Right renal pelvis (tissue), 4 donors: ENCODE data around the gene ABCA3. TPM values are rescaled to one million over a fixed set of nuclear protein-coding genes. Genes with fewer than 3 reads are reported as not detected.

Experiments used
- DNase-seq, 4 donors: peaks; one replicate each; pipeline ENCODE4 v3.0.0-alpha.2; 2013; ENCODE audit warnings: low read depth in 4 of 4, low spot score in 3 of 4, missing footprints in 1 of 4
- polyA plus RNA-seq, 4 donors: library from polyadenylated mRNA; unstranded; fragments of 120-200 nt; gene quantifications; one replicate each; pipeline ENCODE4 v1.2.1, GENCODE V29; 2013; ENCODE audit not compliant: insufficient read length in 4 of 4

The ABCA3 gene
- polyA plus RNA-seq, 4 donors = 5.2 to 6.7 (median 5.7) TPM

- no peak for DNase-seq
Measured at GRCh38 chr16:2319606-2320005, 20.9 kb downstream of the ABCA3 start.

DNA sequence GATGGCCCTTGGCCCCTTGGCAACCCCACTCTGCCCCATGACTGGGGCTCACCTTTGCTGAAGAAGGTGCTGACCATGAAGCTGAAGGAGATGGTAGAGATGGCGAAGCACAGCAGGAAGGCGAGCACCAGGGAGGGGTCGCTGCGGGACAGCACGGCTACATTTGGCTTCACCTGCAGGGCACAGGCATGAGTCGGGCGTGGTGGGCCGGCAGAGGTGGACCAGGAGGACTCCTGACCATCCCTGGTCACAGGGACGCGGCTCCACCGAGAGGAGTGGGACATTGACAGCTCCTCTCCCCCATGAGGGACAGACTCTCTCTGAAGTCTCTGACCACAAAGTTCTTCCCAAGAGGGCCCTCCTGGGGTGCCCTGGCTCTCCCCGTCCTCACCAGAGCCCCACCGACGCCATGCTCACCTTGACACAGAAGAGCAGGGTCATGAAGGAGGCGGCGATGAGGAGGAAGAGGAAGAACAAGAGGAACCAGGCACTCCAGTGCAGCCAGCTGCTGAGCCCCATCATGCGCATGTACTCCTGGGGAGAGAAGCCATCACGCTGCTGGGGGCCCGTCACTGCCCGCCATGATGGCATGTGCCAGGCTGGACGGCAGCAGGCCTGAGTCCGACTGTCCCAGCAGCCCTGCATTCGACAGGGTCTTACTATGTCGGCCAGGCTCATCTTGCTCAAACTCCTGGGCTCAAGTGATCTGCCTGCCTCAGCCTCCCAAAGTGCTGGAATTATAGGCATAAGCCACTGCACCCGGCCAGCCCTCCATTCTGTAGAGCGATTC is 23.1 kb downstream of the ABCA3 start:
- no peak for DNase-seq

DNA sequence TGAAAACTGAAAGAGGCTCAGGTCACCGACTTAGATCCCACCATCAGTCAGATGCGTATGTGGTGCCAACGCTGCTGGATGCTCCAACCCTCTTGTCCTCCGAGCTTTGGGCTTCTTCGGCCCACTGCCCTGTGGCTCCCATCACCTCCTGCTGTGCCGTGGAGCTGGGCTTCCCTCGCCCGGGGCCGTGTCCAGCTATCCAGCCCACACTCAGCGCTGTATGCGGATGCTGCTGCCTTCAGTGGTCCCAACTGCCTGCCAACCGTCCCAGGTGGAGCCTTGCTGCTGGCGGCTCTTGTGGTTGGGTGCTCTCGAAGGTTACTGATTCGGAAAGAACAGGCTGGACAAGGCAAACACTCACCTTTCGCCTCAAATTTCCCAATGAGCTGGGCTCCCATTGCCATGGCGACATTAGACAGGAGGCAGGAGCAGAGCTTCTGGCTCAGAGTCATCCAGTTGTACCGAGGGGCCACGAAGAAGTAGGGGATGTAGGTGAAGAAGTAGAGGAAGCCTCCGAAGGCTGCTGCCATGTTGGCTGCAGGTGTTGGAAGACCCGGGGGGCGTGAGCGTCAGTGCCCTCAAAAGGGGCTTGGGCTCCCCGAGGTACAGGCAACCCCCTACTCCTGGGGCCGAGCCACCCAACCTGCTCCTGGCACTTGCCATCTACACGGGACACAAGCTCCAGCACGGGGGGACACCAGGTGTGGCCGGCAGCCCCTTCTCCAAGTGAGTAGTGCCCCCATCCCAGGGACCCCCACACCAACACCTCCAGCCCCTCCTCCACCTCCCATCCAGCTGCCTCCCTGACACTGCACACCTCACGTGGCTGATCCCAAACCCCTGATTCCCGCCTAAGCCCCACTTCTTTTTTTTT is 32.2 kb downstream of the ABCA3 start:
- no peak for DNase-seq

DNA sequence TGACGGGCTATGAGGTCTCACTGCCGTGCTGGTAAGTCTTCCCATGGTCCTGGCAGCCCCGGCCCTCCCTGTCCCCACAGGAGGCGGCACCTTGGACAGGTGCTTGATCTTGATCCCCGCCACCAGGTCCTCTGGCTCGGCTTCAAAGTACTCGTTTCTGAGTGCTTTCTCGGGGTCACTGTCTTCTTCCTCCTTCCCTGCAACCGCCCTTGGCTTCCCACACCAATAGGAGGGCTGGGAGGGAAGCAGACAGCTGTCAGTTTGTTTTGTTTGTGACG is 40.7 kb downstream of the ABCA3 start:
- no peak for DNase-seq

- DNase-seq = no peak
Measured at GRCh38 chr16:2299121-2299914, 41.2 kb downstream of the ABCA3 start.

GRCh38 chr16:2298621-2299020 is 41.9 kb downstream of the ABCA3 start:
- DNase-seq = no peak

DNA sequence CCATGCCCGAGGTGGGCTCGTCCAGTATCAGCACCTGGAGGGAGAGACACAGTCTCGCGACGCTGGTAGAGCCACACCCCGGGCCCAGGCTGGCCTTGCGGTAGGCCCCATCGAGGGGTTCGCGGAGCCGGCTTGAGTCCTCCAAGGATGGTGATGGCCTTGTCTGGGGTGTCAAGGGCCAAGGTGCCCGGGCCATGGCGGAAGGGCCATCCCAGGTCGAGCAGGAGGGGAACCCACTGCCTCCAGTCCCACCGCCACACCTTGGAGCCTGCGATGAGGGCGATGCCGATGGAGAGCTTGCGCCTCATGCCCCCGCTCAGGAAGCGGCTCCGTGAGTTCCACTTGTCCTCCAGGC is 43.0 kb downstream of the ABCA3 start:
- DNase-seq = no peak

DNA sequence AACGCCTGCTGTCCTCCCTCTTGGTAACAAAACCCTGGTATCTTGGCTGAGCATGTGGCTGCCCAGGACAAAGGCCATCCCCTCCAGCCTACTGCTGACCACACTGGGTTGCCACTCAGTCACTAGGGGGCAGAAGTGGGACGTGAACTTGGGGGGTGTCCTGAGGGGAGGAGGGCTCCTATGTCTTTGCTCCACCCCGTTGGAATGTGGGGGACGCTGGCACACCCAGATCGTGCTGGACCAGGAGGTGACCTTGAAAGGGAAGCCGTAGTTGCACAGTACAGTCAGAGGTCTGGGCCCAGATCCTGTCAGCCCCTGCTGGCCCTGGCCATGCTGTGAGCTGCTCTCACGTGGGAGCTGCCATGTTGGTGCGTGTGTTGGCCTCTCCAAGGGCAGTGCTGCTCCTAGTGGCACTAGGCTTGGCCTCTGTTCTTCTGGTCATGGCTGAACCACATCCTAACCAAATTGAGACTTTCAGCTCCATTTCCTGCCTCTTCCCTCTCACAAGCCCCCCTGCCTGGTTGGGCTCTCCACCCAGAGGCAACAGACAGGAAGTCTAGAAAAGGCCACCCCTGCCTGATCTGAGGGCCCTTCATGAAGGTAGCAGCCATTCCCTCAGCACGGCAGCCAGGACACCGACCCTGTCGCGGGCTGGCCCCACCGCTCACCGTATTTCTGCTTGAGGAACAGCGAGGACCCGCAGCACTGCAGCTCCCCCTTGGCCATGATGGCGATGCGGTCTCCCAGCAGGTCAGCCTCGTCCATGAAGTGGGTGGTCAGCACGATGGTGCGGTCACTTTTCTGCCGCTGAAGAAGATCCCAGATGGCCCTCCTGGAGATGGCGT is 43.6 kb downstream of the ABCA3 start:
- DNase-seq = no peak

DNA sequence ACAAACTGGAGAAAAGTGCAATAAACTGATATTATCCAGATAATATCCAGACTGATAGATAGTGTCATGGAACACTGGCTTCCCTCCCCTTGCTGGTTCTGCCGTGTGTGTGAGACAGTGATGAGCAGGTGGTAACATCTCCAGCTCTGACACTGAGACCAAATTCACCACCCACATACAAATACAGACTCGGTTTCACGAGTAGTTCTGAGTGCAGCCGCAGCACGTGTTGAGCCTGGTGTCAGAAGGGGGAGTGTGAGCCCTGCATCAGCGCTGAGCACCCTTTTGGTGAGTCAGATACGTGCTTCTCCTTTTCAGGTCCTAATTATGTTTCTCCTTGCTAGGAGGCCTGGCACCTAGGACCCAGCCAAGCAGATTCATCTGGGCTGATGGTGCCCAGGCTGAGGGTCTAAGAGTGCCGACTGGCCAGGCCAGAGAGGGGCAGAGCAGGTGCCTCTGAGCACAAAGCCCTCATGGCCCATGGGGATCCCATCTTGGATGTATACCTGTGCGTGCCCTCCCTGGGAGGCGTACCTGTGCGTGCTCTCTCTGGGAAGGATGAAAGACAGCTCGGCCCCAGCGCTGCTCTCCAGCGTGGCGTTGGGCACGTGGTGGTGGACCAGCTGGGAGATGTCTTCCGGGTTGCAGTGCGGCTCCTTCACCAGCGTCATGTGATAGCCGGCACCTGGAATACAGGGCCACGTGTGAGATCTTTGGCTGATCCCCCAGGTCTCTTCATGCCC is 45.3 kb downstream of the ABCA3 start:
- DNase-seq = no peak

- no peak for DNase-seq
Measured at GRCh38 chr16:2292221-2292620, 48.3 kb downstream of the ABCA3 start.

GRCh38 chr16:2289282-2289681 is 51.2 kb downstream of the ABCA3 start:
- no peak for DNase-seq

GRCh38 chr16:2288726-2289125 is 51.8 kb downstream of the ABCA3 start:
- DNase-seq = no peak

DNA sequence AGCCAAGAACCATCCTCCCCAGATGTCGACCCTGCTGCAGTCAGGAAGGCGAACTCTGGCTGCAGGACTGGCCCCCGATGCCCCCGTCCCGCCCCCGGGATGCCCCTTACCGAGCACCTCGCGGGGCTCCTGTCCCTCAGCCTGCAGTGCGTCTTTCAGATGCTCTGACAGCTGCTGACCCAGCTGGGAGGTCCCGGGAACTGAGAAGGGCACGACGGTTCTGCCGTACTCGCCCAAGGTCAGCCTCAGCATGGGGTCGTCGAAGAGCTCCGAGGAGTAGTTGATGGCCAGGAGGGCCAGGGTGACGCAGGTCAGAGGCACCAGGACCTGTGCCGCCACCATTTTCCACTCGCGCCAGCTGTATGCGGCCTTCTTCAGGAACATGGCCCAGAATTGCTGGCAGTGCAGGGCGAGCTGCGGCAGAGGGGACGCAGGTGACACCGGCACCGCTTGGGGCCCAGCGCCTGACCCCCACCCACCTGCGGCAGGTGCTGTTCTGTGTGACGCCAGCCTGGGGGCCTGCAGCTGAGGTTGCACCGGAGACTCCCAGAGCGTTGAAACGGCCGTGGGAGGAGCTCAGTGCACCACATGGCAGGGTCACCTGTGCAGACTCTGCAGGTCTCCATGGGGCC is 52.5 kb downstream of the ABCA3 start:
- DNase-seq = no peak

- no peak for DNase-seq
Measured at GRCh38 chr16:2286550-2286949, 54.0 kb downstream of the ABCA3 start.

DNA sequence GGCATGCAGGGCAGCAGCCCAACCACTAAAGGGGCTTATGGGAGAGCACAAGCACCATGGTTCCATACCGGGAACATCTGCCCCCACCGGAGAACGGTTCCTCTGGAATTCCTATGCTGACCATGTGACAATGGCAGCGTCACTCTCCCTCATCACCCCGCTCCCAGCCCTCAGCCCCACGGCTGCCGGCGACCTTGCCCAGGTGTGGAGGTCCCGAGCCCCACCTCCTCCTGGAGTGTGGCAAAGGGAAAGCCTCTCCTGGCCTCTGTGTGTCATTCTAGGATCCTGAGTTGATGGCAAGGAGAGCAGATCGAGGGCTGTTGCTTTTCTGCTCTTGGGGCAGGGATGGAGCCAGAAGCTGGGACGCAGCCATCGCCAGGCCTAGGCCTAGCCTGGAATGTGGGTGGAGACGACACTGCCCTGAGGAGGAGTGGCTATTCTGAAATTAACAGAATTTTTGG is 54.8 kb downstream of the ABCA3 start:
- no peak for DNase-seq

DNA sequence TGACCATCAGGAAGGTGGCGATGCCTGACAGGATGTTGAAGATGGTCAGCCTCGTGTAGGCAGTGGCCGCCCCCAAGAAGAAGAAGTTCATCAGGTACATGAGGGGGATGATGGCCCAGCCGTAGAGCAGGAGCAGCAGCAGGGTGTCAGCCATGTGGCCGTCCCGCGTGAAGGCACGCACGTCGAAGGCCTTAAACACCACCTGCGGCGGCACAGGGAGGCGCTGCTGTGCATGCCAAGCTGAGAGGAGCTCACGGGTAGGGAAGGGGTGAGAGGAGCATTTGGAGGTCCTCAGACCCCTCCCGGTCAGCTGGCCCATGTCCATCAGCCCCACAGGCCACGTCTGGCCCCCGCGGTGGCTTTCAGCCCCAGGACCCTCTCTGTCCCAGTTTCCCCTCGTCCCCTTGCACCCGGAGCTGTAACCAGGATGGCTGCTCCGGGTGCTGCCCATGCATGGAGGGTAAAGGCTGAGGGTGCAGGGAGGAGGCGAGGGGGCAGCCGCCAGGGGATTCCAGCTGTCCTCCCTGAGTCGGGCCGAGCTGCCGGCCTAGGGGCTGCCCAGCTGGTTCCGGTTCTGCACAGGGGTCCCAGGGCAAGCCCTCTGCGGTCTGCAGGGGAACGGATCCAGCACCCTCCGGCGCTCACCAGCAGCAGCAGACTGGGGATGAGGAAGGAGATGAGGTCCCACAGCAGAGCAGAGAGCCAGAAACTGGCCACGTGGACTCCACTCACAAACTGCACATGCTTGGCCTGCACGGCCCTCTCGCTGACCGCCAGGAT is 55.5 kb downstream of the ABCA3 start:
- DNase-seq = no peak

- DNase-seq = no peak
Measured at GRCh38 chr16:2284001-2284770, 56.3 kb downstream of the ABCA3 start.
